ENCODE results near the gene RHOBTB3.

- TF ChIP-seq, protein P1, sequence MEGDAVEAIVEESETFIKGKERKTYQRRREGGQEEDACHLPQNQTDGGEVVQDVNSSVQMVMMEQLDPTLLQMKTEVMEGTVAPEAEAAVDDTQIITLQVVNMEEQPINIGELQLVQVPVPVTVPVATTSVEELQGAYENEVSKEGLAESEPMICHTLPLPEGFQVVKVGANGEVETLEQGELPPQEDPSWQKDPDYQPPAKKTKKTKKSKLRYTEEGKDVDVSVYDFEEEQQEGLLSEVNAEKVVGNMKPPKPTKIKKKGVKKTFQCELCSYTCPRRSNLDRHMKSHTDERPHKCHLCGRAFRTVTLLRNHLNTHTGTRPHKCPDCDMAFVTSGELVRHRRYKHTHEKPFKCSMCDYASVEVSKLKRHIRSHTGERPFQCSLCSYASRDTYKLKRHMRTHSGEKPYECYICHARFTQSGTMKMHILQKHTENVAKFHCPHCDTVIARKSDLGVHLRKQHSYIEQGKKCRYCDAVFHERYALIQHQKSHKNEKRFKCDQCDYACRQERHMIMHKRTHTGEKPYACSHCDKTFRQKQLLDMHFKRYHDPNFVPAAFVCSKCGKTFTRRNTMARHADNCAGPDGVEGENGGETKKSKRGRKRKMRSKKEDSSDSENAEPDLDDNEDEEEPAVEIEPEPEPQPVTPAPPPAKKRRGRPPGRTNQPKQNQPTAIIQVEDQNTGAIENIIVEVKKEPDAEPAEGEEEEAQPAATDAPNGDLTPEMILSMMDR (IDR thresholded peaks at IDR 0.05) = no peak
- no peak for TF ChIP-seq POLR2A (IDR thresholded peaks at IDR 0.05)
Observed at GRCh38 chr5:95779611-95780010, 48.5 kb downstream of the RHOBTB3 start.
